Activated CD4-positive, alpha-beta T cell treated with anti-CD3 and anti-CD28 coated beads, Interleukin-2, amount 50 U/mL, for 24 hours (primary cell): ENCODE measurements around the gene PON2.
"Not testable (repeated sequence)": the region's sequence is repeated elsewhere in the genome, so short reads cannot be mapped to it uniquely, and the experiment has no call there.

Experiments used
- DNase-seq, 2 donors: peaks; one replicate each; pipeline ENCODE4 v3.0.0-alpha.2; 2020; ENCODE audit warnings: low read depth in 1 of 2, low spot score in 1 of 2

PON2 gene

GRCh38 chr7:95405800-95406199 is 29.0 kb downstream of the PON2 start:
- no peak for DNase-seq

- DNase-seq: no peak
Measured at GRCh38 chr7:95405208-95405607, 29.6 kb downstream of the PON2 start.

DNA sequence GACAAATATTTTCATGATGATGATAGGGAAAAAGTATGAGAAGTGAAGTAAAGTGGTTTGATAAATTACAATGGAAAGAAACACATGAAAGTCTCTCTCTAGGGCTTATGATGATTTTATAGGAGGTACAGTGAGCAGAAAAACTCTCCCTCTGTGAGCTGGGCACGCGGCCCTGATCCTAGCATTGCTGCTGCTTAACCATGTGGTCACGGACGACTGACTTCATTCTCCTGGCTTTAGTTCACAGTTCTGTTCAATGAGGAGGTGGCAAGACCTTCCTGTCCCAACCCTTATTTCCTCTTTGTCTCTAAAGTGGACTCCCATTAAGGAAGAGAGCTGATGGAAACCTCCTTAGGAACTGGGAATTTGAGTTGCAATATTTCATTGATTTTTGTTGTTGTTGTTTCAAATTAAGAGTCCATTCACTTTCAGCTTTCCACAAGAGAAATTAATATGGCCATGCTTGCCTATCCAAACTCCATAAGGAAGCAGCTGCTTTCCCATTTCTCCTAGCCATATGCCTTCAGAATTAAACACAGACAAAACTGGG is 30.4 kb downstream of the PON2 start:
- no peak for DNase-seq

GRCh38 chr7:95398155-95398940 is 36.5 kb downstream of the PON2 start:
- no peak for DNase-seq

DNA sequence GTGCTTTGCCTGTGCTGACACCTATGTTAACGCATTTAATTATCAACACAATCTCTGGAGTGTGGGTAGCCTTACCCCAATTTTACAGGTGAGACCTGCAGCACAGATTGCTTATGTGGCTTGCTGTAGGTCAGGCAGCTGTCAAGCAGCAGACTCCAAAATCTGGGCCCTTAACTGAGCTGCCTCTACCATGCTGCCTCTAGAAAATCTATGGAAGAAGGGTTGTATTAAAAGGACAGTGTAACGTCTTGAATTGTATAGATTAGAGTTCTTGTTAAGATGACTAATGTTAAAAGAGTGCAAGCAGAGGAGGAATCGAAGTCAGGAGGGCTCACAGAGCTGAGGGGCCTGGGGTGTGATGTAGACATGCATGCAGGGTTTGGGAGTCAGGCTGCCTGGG is 37.4 kb downstream of the PON2 start:
- DNase-seq: no peak

DNA sequence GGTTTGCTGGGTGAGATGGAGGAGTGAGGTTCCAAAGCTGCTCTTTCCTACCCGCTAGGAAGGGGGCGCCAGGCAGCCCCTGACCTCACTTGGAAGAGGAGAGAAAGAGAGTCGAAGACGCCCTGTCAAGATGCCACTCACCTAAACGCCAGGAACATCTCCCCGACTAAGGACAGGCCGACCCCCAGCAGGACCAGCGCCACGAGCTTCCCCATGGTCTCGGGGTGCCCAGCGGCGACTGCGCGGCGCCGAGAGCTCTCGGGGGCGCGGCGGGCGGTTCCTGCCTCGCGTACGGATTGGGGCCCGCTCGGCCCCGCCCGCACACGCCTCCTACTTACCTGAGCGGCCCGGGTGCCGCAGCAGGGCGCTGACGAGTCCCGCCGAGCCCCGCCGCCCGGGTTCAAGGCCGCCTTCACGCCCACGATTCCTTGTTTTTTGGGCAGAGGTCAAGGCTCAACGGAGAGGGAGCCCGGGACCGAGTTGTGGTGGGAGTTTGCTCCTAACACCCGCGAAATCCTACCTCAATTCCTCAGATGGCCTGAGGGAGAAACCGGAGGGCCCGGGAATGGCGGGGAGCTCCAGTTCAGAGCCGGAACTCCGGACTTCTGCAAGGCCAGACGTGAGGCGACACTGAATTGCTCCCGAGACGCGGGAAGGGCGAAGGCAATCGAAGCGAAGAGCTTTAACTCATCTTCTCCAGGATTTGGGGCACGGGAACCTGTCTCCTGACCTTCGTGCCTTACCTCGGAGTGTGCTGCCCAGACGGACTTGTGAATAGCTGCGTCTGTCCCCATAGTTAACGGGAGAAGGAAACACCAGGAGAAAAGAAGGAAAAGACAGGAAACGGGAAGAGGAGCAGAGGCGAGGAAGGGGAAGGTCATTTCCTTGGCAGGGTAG is 38.4 kb downstream of the PON2 start, which contains the start of gene PON3:
Gene PON3 (minus strand): TSS at position 240 of the 897 bp plus-strand sequence. CDS start 25 bp downstream, at position 215.
- no peak for DNase-seq

GRCh38 chr7:95395755-95396135 is 39.1 kb downstream of the PON2 start:
- no peak for DNase-seq

GRCh38 chr7:95394370-95394769 is 40.5 kb downstream of the PON2 start:
- DNase-seq: no peak

DNA sequence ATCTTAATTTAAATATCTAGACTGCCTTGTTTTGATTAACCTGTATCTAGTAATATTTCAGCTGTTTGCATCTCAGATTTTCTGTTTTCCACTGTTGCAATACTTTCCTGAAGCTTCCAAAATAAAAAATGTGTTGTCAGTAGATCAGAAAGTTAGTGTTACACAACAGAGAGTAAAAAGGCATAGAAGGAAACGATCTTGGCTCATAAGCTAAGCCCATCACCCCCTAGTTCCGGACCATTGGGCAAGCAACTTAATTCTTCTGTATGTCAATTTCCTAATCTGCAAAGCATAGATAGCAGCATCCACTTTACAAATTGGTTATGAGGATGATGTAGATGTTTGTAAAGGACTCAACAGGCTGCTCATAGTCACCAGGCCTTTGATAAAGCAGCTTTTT is 43.1 kb downstream of the PON2 start:
- no peak for DNase-seq

- no peak for DNase-seq
Measured at GRCh38 chr7:95389516-95389915, 45.3 kb downstream of the PON2 start.

GRCh38 chr7:95379457-95379856 is 55.4 kb downstream of the PON2 start:
- DNase-seq: not testable (repeated sequence)

DNA sequence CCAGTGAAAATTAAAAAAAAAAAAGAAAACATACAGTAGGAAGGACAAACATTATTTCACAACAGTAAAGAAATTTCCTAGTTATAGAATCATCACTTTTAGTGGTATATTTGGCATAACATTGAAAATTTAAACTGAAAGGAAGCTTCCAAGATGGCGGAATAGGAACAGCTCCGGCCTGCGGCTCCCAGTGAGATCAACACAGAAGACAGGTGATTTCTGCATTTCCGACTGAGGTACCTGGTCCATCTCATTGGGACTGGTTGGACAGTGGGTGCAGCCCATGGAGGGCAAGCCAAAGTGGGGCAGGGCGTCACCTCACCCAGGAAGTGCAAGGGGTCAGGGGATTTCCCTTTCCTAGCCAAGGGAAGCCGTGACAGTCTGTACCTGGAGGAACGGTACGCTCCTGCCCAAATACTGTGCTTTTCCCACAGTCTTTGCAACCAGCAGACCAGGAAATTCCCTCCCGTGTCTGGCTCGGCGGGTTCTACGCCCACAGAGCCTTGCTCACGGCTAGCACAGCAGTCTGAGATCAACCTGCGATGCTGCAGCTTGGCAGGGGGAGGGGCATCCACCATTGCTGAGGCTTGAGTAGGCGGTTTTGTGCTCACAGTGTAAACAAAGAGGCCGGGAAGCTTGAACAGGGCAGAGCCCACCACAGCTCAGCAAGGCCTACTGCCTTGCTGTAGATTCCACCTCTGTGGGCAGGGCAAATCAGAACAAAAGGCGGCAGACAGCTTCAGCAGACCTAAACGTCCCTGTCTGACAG is 58.0 kb downstream of the PON2 start:
- no peak for DNase-seq

DNA sequence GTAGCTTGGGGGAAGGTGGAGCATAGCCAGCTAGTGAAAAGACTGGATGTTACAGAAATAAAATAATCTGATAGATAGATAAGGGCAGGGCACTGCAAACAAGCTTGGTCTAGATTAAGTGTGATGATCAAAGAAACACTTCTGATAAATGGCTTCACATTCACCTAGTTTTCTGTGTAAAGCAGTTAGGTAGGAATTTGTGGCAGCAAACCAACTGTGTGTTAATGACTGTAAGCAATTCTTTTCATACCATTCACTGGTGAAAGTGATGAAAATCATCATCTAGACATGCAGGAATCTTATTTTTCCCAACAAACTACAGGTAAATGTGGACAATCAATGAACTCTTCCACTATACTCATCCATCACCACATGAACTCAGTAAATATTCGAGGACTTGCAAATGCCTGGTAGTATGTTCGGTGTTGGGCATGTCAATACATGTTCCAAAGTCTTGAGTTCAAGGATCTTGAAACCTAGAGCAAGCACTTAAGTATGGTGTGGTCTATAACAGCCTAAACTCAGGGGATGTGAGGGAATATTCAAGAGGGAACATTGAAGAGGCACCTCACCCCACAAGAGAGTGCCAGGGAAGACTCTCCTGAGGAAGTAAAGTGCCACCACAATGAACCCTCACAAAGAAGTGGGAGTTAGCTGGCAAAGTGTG is 59.1 kb downstream of the PON2 start:
- no peak for DNase-seq

GRCh38 chr7:95373323-95373722 is 61.5 kb downstream of the PON2 start:
- DNase-seq: no peak

DNA sequence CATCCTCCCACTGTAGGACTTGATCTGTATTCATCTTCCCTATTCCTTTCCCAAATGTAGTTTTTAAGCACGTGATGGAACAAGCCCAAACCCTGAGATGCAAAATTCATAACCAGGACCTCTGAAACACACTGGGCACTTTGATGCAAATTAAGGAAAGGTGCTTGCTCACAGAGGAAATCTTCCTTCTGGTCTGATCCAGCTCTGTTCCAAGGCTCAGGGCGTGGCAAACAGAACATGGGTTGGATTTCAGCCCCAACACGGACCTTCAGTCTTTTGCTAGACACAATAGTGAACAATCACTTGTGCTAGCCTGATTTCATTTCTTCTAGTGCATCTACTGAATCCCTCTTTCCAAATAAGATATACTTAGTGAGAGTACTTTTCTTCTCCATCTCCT is 66.6 kb downstream of the PON2 start:
- DNase-seq: no peak

GRCh38 chr7:95367606-95368005 is 67.2 kb downstream of the PON2 start:
- DNase-seq: no peak

DNA sequence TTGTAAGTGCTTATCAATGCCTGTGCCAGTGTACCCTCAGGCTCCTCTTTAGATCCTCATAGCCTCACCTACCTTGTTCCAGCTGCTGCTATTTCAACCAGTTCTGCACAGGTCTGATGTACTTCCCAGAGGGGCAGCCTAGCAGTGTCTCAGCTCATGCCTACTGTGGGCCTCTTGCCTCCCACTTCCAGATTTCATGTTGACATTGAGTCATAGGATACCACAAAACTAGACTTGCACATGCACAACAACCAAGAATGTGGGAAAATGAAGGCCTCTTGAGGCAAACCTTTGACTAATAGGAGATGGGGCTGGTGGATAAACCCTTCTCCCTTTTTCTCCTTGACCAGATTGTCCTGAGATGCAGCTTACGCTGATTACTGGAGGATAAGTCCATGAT is 69.7 kb downstream of the PON2 start:
- no peak for DNase-seq

GRCh38 chr7:95357623-95358022 is 77.2 kb downstream of the PON2 start:
- no peak for DNase-seq
